GM12872 (cell line): ENCODE data around the gene COL23A1.

Experiments used
- CTCF ChIP-seq: IDR thresholded peaks from 3 replicates; pipeline ENCODE4 v1.5.1; 2011; ENCODE audit warnings: low read depth, mild to moderate bottlenecking, low read length, moderate library complexity; ENCODE audit not compliant: insufficient read depth

Gene COL23A1

GRCh38 chr5:178318382-178318781 lies 271.8 kb downstream of the COL23A1 start:
- TF ChIP-seq CTCF = no peak

GRCh38 chr5:178314961-178315820 lies 275.0 kb downstream of the COL23A1 start:
- no peak for TF ChIP-seq CTCF

GRCh38 chr5:178314061-178314660 lies 276.0 kb downstream of the COL23A1 start:
- no peak for TF ChIP-seq CTCF

GRCh38 chr5:178313316-178313715 lies 276.9 kb downstream of the COL23A1 start:
- TF ChIP-seq CTCF = no peak

GRCh38 chr5:178312880-178313282 lies 277.3 kb downstream of the COL23A1 start:
- TF ChIP-seq CTCF = no peak

- no peak for TF ChIP-seq CTCF
These were observed 279.9 kb downstream of the COL23A1 start for GRCh38 chr5:178310130-178310865.

- no peak for TF ChIP-seq CTCF
These were observed 280.8 kb downstream of the COL23A1 start for GRCh38 chr5:178309271-178310013.
